ENCODE data around the gene BRSK1. TPM values are rescaled to one million over a fixed set of nuclear protein-coding genes. Genes with fewer than 3 reads are reported as not detected.

The BRSK1 gene
- polyA plus RNA-seq (2012; ENCODE audit: insufficient read depth, insufficient read length, low read depth) = 51.3 TPM

DNA sequence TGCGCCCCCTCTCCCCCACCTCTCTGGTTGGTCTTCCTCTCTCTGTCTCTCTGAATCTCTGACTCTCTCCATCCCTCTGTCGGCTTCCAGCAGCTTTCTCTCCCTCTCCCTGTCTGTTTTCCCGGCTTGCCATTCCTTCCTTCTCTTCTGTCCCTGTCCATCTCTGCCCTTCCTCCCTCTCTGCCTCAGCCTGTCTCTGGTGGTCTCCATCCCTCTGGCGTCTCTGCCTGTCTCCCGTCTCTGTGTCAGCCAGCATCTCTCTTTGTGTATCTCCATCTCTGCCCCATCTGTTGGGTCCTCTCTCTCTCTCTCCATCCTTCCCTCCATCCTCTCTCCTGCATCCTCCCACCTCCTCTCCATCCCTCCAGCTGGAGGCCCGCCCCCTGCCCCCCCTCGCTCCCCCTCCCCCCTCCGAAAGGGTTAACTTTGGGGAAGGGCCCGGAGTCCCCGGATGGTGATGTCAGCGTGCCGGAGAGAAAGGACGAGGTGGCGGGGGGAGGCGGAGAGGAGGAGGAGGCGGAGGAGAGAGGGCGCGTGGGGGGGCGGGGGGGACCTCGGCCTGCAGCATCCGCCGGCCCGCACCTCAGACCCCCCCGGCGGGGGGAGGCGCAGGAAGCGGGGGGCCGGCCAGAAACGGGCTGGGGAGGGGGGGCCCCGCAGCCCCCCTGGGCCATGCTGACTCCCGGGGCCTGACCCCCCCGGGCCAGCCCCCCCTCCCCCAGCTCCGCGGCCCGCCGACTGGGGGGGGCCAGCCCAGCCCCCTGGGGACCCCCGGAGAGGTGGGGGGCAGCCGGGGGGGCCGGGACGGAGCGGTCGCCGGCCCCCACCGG is at the start of gene BRSK1:
TSS of gene BRSK1 (plus strand) at position 450 of the 830 bp plus-strand sequence. CDS start 446 bp downstream, outside the sequence.
- 0 out of 2 replicates have a peak, but pooled peaks cover 3% of the 10 kb centered on the region for H3K4me1 ChIP-seq
- H3K4me3 ChIP-seq (ENCODE audit: low read depth, low read length) = peak within 1 kb of the TSS; percentile 58
- TF ChIP-seq, protein P1, sequence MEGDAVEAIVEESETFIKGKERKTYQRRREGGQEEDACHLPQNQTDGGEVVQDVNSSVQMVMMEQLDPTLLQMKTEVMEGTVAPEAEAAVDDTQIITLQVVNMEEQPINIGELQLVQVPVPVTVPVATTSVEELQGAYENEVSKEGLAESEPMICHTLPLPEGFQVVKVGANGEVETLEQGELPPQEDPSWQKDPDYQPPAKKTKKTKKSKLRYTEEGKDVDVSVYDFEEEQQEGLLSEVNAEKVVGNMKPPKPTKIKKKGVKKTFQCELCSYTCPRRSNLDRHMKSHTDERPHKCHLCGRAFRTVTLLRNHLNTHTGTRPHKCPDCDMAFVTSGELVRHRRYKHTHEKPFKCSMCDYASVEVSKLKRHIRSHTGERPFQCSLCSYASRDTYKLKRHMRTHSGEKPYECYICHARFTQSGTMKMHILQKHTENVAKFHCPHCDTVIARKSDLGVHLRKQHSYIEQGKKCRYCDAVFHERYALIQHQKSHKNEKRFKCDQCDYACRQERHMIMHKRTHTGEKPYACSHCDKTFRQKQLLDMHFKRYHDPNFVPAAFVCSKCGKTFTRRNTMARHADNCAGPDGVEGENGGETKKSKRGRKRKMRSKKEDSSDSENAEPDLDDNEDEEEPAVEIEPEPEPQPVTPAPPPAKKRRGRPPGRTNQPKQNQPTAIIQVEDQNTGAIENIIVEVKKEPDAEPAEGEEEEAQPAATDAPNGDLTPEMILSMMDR (IDR thresholded peaks at IDR 0.05; ENCODE audit: low read depth, low read length) = no peak
- no peaks in the 10 kb centered on the region for H3K9me3 ChIP-seq
- peaks cover 4% of the 10 kb centered on the region for H3K36me3 ChIP-seq
- H3K27me3 ChIP-seq = no peaks in the 10 kb centered on the region
- DNase-seq = peak; percentile 85

DNA sequence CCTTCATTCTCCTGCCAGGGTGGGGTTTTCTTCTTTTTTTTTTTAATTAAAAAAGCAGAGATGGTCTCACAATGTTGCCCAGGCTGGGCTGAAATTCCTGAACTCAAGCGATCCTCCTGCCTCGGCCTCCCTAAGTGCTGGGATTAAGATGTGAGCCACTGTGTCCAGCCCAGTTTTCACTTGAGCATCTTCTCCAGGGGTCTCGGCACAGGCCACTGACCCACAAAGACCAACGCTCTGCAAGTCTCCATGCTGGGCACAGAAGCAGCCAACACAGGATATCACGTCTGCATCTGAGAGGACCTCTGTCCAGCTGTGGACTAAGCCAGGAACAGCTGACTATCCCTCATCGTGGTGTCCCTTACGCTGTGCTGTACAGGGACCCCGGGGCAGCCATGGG is 45.8 kb upstream of the BRSK1 start:
- H3K4me3 ChIP-seq (ENCODE audit: low read depth, low read length) = no peak overlapping the region
- H3K36me3 ChIP-seq = peaks cover 81% of the 10 kb centered on the region
- no peaks in the 10 kb centered on the region for H3K27me3 ChIP-seq
- no peaks in the 10 kb centered on the region for H3K9me3 ChIP-seq
- H3K4me1 ChIP-seq = peaks cover 3% of the 10 kb centered on the region
- TF ChIP-seq, protein P1 (IDR thresholded peaks at IDR 0.05; ENCODE audit: low read depth, low read length) = no peak
- DNase-seq = no peak

- H3K36me3 ChIP-seq = peaks cover 80% of the 10 kb centered on the region
- H3K9me3 ChIP-seq = no peaks in the 10 kb centered on the region
- no peaks in the 10 kb centered on the region; the same call in 1 of the 2 replicates for H3K4me1 ChIP-seq
- TF ChIP-seq, protein P1 (IDR thresholded peaks at IDR 0.05; ENCODE audit: low read depth, low read length) = no peak
- H3K27me3 ChIP-seq = no peaks in the 10 kb centered on the region
- no peak overlapping the region for H3K4me3 ChIP-seq (ENCODE audit: low read depth, low read length)
- DNase-seq = no peak
These were observed 44.8 kb upstream of the BRSK1 start for GRCh38 chr19:55239004-55239403.

- peaks cover 85% of the 10 kb centered on the region for H3K36me3 ChIP-seq
- DNase-seq = no peak
- no peaks in the 10 kb centered on the region for H3K27me3 ChIP-seq
- TF ChIP-seq, protein P1 (IDR thresholded peaks at IDR 0.05; ENCODE audit: low read depth, low read length) = no peak
- H3K4me3 ChIP-seq (ENCODE audit: low read depth, low read length) = no peak overlapping the region
- no peaks in the 10 kb centered on the region; the same call in 1 of the 2 replicates for H3K4me1 ChIP-seq
- no peaks in the 10 kb centered on the region for H3K9me3 ChIP-seq
These were observed 43.1 kb upstream of the BRSK1 start for GRCh38 chr19:55240713-55241020.

- H3K36me3 ChIP-seq = peaks cover 84% of the 10 kb centered on the region
- TF ChIP-seq, protein P1 (IDR thresholded peaks at IDR 0.05; ENCODE audit: low read depth, low read length) = no peak
- no peak overlapping the region for H3K4me3 ChIP-seq (ENCODE audit: low read depth, low read length)
These were observed 42.5 kb upstream of the BRSK1 start for GRCh38 chr19:55241143-55241934.

More at GRCh38 chr19:55241143-55241934, 42.5 kb upstream of the BRSK1 start:
- H3K4me1 ChIP-seq = no peaks in the 10 kb centered on the region; the same call in 1 of the 2 replicates
- no peak for DNase-seq
- H3K9me3 ChIP-seq = no peaks in the 10 kb centered on the region
- no peaks in the 10 kb centered on the region for H3K27me3 ChIP-seq

Measured in BE2C (cell line).